ENCODE measurements around the gene LIAS. TPM values are rescaled to one million over a fixed set of nuclear protein-coding genes. Genes with fewer than 3 reads are reported as not detected.
"Not testable (repeated sequence)": the region's sequence is repeated elsewhere in the genome, so short reads cannot be mapped to it uniquely, and the experiment has no call there.

Gene LIAS
- total RNA-seq, 1 donor = 8.5 TPM

GRCh38 chr4:39446842-39447573 lies 11.8 kb upstream of the LIAS start:
- H3K27me3 ChIP-seq (ENCODE audit: insufficient read depth, low read length) = no peaks in the 10 kb centered on the region
- H3K4me3 ChIP-seq (ENCODE audit: low read length) = peak overlapping the region; percentile 14
- peaks cover 14% of the 10 kb centered on the region for H3K4me1 ChIP-seq (ENCODE audit: insufficient read depth, low read length)
- no peaks in the 10 kb centered on the region for H3K9me3 ChIP-seq (ENCODE audit: low read depth, low read length)

GRCh38 chr4:39450618-39451017 lies 8.2 kb upstream of the LIAS start:
- Histone ChIP-seq H3K4me3 (ENCODE audit: low read length) (no peak overlapping the region), H3K9me3 (ENCODE audit: low read depth, low read length) (no peaks in the 10 kb centered on the region), H3K27me3 (ENCODE audit: insufficient read depth, low read length) (no peaks in the 10 kb centered on the region), H3K4me1 (ENCODE audit: insufficient read depth, low read length) (peaks cover 14% of the 10 kb centered on the region)

GRCh38 chr4:39451423-39452023 lies 7.3 kb upstream of the LIAS start:
- H3K9me3 ChIP-seq (ENCODE audit: low read depth, low read length) = no peaks in the 10 kb centered on the region
- no peak overlapping the region for H3K4me3 ChIP-seq (ENCODE audit: low read length)
- peaks cover 13% of the 10 kb centered on the region for H3K4me1 ChIP-seq (ENCODE audit: insufficient read depth, low read length)
- no peaks in the 10 kb centered on the region for H3K27me3 ChIP-seq (ENCODE audit: insufficient read depth, low read length)

GRCh38 chr4:39452153-39452859 lies 6.5 kb upstream of the LIAS start:
- Histone ChIP-seq H3K9me3 (ENCODE audit: low read depth, low read length) (no peaks in the 10 kb centered on the region), H3K4me3 (ENCODE audit: low read length) (no peak overlapping the region), H3K4me1 (ENCODE audit: insufficient read depth, low read length) (peaks cover 13% of the 10 kb centered on the region), H3K27me3 (ENCODE audit: insufficient read depth, low read length) (no peaks in the 10 kb centered on the region)

- H3K9me3 ChIP-seq (ENCODE audit: low read depth, low read length) = no peaks in the 10 kb centered on the region
- no peaks in the 10 kb centered on the region for H3K27me3 ChIP-seq (ENCODE audit: insufficient read depth, low read length)
- no peak overlapping the region for H3K4me3 ChIP-seq (ENCODE audit: low read length)
- peaks cover 15% of the 10 kb centered on the region for H3K4me1 ChIP-seq (ENCODE audit: insufficient read depth, low read length)
Observed at GRCh38 chr4:39452860-39453587, 5.8 kb upstream of the LIAS start.

GRCh38 chr4:39453738-39454137 lies 5.1 kb upstream of the LIAS start:
- Histone ChIP-seq H3K27me3 (ENCODE audit: insufficient read depth, low read length) (no peaks in the 10 kb centered on the region), H3K4me3 (ENCODE audit: low read length) (no peak overlapping the region), H3K9me3 (ENCODE audit: low read depth, low read length) (no peaks in the 10 kb centered on the region), H3K4me1 (ENCODE audit: insufficient read depth, low read length) (peaks cover 18% of the 10 kb centered on the region)

GRCh38 chr4:39455486-39455885 lies 3.4 kb upstream of the LIAS start:
- peaks cover 26% of the 10 kb centered on the region for H3K4me1 ChIP-seq (ENCODE audit: insufficient read depth, low read length)
- H3K9me3 ChIP-seq (ENCODE audit: low read depth, low read length) = no peaks in the 10 kb centered on the region
- H3K4me3 ChIP-seq (ENCODE audit: low read length) = no peak overlapping the region
- no peaks in the 10 kb centered on the region for H3K27me3 ChIP-seq (ENCODE audit: insufficient read depth, low read length)

GRCh38 chr4:39456946-39457763 lies 1.7 kb upstream of the LIAS start:
- H3K9me3 ChIP-seq (ENCODE audit: low read depth, low read length) = no peaks in the 10 kb centered on the region
- H3K4me3 ChIP-seq (ENCODE audit: low read length) = peak overlapping the region; percentile 83
- H3K27me3 ChIP-seq (ENCODE audit: insufficient read depth, low read length) = no peaks in the 10 kb centered on the region
- peaks cover 26% of the 10 kb centered on the region for H3K4me1 ChIP-seq (ENCODE audit: insufficient read depth, low read length)

- Histone ChIP-seq H3K4me1 (ENCODE audit: insufficient read depth, low read length) (peaks cover 26% of the 10 kb centered on the region), H3K4me3 (ENCODE audit: low read length) (peak overlapping the region; percentile 83)
- not testable (repeated sequence) for H3K9me3 ChIP-seq (ENCODE audit: low read depth, low read length); H3K27me3 ChIP-seq (ENCODE audit: insufficient read depth, low read length)
Observed at GRCh38 chr4:39458161-39458504, 723 bp upstream of the LIAS start.

GRCh38 chr4:39464886-39465501 lies 6.1 kb downstream of the LIAS start:
- no peaks in the 10 kb centered on the region for H3K9me3 ChIP-seq (ENCODE audit: low read depth, low read length)
- H3K27me3 ChIP-seq (ENCODE audit: insufficient read depth, low read length) = no peaks in the 10 kb centered on the region
- no peak overlapping the region for H3K4me3 ChIP-seq (ENCODE audit: low read length)
- H3K4me1 ChIP-seq (ENCODE audit: insufficient read depth, low read length) = peaks cover 8% of the 10 kb centered on the region

GRCh38 chr4:39466747-39467146 lies 7.9 kb downstream of the LIAS start:
- no peaks in the 10 kb centered on the region for H3K27me3 ChIP-seq (ENCODE audit: insufficient read depth, low read length)
- H3K4me3 ChIP-seq (ENCODE audit: low read length) = no peak overlapping the region
- H3K4me1 ChIP-seq (ENCODE audit: insufficient read depth, low read length) = peaks cover 5% of the 10 kb centered on the region
- no peaks in the 10 kb centered on the region for H3K9me3 ChIP-seq (ENCODE audit: low read depth, low read length)

GRCh38 chr4:39467464-39467863 lies 8.6 kb downstream of the LIAS start:
- H3K27me3 ChIP-seq (ENCODE audit: insufficient read depth, low read length) = no peaks in the 10 kb centered on the region
- H3K4me3 ChIP-seq (ENCODE audit: low read length) = no peak overlapping the region
- no peaks in the 10 kb centered on the region for H3K9me3 ChIP-seq (ENCODE audit: low read depth, low read length)
- H3K4me1 ChIP-seq (ENCODE audit: insufficient read depth, low read length) = peaks cover 5% of the 10 kb centered on the region

- Histone ChIP-seq H3K4me1 (ENCODE audit: insufficient read depth, low read length) (peaks cover 5% of the 10 kb centered on the region), H3K27me3 (ENCODE audit: insufficient read depth, low read length) (no peaks in the 10 kb centered on the region), H3K9me3 (ENCODE audit: low read depth, low read length) (no peaks in the 10 kb centered on the region), H3K4me3 (ENCODE audit: low read length) (no peak overlapping the region)
Observed at GRCh38 chr4:39469429-39470077, 10.7 kb downstream of the LIAS start.

GRCh38 chr4:39470402-39470801 lies 11.5 kb downstream of the LIAS start:
- no peak overlapping the region for H3K4me3 ChIP-seq (ENCODE audit: low read length)
- no peaks in the 10 kb centered on the region for H3K27me3 ChIP-seq (ENCODE audit: insufficient read depth, low read length)
- H3K4me1 ChIP-seq (ENCODE audit: insufficient read depth, low read length) = peaks cover 5% of the 10 kb centered on the region
- no peaks in the 10 kb centered on the region for H3K9me3 ChIP-seq (ENCODE audit: low read depth, low read length)

Data from mononuclear cell (primary cell).